Cardiac fibroblast (primary cell): ENCODE data around the gene KISS1.
A peak's percentile ranks its signal among the peaks of the same experiment; 100 is the strongest.

Experiments
- DNase-seq, 2 donors: peaks; one replicate each; pipeline versions ENCODE4 v3.0.0 to v3.0.0-alpha.2; 2010; ENCODE audit warnings: low read depth in 2 of 2
- H3K4me3 ChIP-seq, 2 donors: replicated peaks in 1 of 2; 1 replicate in 1 of 2; 2 replicates in 1 of 2; pipeline ENCODE4 v1.5.1; 2011; ENCODE audit warnings: low read depth in 2 of 2, low read length in 2 of 2, mild to moderate bottlenecking in 2 of 2, moderate library complexity in 1 of 2
- TF ChIP-seq, protein P1 (sequence below): IDR thresholded peaks from one replicate; pipeline ENCODE4 v1.5.1; 2011; ENCODE audit warnings: low read depth, mild to moderate bottlenecking, low read length, inconsistent platforms

KISS1 gene

DNA sequence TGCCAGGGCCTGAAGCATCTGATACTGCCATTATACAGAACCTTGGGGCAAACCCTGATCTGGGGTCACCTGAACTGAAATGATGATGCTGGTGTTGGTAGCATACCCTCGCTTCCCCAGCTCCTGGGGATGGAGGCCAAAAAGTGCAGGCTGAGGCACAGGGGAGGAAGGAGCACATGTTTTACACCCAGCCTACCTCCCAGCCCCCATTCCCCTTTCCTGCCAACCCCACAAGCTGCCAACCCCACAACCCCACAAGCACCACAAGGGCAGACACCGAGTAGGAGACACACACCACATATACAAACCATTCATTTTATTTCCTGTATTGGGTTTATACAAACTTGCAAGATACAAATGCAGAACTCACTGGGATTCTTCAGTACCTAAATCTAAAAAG, 22.3 kb upstream of the KISS1 start:
- TF ChIP-seq, protein P1, sequence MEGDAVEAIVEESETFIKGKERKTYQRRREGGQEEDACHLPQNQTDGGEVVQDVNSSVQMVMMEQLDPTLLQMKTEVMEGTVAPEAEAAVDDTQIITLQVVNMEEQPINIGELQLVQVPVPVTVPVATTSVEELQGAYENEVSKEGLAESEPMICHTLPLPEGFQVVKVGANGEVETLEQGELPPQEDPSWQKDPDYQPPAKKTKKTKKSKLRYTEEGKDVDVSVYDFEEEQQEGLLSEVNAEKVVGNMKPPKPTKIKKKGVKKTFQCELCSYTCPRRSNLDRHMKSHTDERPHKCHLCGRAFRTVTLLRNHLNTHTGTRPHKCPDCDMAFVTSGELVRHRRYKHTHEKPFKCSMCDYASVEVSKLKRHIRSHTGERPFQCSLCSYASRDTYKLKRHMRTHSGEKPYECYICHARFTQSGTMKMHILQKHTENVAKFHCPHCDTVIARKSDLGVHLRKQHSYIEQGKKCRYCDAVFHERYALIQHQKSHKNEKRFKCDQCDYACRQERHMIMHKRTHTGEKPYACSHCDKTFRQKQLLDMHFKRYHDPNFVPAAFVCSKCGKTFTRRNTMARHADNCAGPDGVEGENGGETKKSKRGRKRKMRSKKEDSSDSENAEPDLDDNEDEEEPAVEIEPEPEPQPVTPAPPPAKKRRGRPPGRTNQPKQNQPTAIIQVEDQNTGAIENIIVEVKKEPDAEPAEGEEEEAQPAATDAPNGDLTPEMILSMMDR, result no peak
- no peak overlapping the region for H3K4me3 ChIP-seq
- no peak for DNase-seq

DNA sequence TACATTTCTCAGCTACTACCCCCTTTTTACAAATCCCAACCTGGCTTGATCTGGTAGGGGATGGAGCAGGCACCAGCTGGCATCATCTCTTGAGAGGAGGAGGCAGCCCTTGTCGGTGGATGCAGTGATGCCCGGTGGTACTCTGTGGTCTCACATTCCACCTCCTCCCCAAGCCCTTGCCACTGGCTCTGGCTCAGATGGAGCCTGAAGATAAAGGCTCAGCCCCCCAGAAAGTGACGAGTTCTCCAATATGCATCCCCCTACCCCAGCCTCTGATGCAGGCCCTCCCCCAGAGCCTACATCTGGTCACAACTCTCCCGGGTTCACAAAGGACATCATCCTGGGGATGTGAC, 21.3 kb upstream of the KISS1 start:
- TF ChIP-seq, protein P1, result no peak
- H3K4me3 ChIP-seq, result no peak overlapping the region
- DNase-seq, result no peak

DNA sequence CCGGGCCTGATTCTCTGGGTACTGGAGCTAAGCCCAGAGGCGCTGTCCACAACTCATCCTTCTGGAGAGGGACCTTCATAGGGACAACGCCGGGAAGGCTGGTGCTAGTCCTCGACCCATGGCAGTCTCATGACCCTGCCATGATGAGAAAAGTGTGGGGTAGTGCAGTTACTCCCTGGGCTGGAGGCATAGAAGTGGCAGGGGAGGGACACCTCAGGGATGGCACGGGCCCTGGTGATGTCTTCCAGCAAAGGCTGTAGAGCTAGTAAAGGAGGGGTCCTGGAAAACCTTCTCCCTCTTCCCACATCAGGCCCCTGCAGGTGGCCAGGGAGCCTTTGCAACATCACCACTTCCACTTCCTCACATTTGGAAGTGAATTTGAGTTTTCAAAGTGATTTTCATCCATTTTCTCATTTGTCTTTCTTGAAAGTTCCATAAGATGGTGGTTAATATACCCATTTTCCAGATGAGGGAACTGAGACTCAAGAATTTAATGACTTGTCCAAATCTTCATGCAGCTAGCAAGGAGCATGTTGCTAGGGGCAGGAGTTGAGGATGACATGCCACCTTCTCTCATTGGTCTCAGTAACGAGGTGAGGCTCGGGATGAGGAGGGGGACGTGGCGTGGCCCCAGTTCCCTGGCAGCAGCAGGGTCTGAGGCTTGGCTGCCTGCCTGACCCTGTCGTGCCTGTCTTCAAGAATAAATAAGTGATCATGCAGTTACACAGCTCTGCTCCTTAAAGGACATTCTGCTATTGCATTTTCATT, 20.8 kb upstream of the KISS1 start:
- no peak overlapping the region for H3K4me3 ChIP-seq
- TF ChIP-seq, protein P1, result no peak
- no peak for DNase-seq

DNA sequence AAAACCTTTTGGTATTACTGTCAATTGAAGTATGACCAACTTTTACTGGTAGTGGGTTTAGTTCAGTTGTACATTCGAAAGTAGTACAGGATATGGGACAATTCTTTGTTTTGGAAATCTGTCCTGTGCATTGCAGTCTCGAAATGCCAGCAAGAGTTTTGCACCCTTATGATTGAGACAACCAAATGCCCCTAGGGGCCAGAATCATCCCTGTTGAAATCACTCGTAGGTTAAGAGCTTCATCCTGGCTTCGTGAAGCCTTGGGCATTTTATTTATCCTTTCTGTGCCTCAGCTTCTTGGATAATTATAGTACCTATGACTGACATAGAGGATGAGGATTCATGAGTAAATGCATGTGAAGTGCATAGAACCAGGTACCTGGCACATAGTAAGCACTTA, 19.9 kb upstream of the KISS1 start:
- TF ChIP-seq, protein P1, result no peak
- no peak for DNase-seq

DNA sequence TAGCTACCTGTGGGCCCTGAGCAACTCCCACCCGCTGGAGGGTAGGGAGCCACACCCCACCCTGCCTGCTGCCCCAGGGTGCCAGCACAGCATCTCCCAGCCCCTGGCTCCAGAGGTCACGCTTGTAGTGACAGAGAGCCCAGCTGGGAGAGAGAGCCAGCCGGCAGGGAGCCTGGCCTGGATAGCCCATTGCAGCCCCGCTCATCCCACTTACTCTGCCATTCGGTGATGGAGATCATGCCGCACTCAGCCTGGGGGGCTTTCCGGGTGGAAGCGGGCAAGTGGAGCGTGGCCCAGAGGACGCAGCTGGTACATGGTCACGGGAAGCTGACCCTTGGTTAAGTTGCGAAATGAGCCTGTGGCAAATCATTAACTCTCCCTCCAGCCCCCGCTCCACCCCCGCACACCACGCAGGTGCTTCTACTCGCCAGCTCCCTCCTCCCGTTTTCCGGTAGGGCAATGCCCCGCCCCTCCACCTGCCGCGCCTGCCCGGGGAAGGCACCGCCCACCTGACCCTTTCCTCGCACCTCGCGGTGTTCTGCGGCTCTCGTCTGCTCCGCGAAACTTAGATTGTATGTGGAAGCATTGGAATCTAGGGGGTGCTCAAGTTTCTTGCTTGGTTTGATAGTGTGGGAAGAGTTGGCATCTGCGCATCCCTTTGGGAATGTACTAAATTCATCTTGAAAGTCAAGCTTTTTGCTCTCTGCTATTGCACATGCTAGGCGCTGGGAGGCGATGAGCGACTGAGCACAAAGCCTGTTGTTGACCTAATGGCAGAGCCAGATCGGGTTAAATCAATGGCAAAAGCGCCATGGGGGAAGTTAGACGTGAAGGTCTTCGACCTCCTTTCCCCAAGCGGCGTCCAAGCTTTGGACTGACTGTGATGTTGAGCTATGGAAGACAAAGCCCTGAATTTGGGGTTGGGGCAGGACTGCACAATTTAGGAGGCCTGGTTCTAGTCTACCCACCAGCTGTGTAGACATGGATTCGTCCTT, 17.7 kb upstream of the KISS1 start, which contains the start of gene GOLT1A:
Gene GOLT1A, minus strand, starts transcription at position 321 of the 995 bp plus-strand sequence. Its CDS starts 82 bp downstream, at position 239.
- DNase-seq, result peak; percentile 72 to 88
- TF ChIP-seq, protein P1, result peak; percentile 82
- H3K4me3 ChIP-seq, result no peak within 1 kb of the TSS

More for the DNA sequence above, 19.9 kb upstream of the KISS1 start:
- no peak overlapping the region for H3K4me3 ChIP-seq

DNA sequence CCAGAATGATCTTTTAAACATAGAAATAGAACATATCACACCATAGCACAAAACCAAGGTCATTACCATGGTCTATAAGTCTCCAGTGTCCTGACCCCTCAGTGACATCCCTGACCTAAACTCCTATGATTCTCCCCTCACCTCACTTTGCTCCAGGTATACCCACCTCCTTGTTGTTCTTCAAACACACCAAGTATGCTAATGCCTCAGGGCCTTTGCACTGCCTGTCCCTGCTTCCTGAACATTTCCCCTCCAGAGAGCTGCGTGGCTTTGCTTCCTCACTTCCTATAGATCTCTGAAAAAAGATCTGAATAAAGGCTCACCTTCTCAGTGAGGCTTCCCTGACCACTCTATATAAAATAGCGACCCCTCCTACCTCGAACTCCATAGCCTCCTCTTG, 16.4 kb upstream of the KISS1 start:
- H3K4me3 ChIP-seq, result no peak overlapping the region
- DNase-seq, result no peak
- TF ChIP-seq, protein P1, result no peak
